HG03565 (cell line): Measurements from ENCODE around the gene ZFYVE27.

ENCODE experiments used
- ATAC-seq: cut with Tn5 transposase; IDR thresholded peaks from one replicate; pipeline ENCODE4 v1.9.1; 2021; ENCODE audit warnings: mild to moderate bottlenecking, moderate library complexity; ENCODE audit not compliant: unreplicated experiment

ZFYVE27 gene

GRCh38 chr10:97766996-97767924 is 30.3 kb downstream of the ZFYVE27 start:
- no peak for ATAC-seq

DNA sequence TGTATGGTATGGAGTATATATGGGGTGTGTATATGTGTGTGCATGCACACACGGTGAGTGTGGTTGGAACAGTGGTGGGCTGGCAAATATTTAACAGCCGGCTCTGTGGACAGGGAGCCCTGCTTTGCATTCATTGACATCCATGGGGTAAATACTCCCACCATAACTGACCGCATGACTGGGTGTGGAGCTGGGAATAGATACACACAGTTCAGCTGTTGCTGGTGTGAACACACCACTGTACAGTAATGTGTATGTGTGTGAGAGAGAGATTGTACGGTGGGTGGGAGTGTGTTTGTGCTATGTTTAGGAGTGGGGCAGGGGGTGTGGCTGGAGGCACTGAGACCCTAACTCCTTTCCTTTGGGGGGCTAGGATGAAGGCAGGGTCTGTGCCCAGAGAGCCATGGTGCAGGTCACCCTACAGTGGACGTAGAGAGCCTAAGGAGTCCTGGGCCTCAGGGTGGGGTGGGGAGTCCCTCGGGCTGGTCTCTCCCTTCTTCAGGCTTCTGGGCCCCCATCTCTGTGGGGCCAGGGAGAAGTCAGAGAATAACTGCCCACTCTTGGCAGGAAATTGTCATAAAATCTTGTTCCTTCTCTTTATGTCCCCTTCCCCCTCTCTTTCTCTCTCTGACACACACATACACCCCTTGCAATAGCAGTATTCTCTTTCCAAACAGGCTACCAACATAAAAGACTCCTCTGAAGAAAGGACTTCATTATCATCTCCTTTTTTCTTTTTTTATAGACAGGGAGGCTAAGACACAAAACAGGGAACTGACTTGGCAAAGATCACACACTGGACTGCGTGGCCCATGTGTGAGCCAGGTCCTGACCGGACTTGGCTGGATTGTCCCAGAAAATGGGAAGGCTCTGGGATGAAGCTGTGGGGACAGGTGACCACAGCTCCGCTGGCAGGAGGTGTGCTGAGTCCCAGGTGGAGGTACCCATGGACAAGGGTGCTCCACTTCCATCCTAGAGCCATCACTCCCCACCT is 31.7 kb downstream of the ZFYVE27 start:
- no peak for ATAC-seq

DNA sequence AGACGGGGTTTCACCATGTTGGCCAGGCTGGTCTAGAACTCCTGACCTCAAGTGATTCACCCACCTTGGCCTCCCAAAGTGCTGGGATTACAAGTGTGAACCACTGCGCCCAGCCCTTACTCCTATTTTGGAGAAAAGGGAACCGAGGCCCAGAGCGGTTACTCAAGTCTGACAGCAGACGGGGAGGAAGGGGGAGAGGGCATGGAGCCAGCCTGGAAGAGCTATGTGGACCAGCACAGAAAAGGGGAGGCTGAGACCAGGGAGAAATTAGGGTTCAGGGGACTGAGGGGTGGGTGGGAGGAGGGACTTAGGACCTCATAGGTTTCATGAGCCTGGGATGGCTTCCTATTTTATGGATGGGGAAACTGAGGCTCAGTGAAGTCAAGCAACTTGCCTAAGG is 33.3 kb downstream of the ZFYVE27 start:
- no peak for ATAC-seq

DNA sequence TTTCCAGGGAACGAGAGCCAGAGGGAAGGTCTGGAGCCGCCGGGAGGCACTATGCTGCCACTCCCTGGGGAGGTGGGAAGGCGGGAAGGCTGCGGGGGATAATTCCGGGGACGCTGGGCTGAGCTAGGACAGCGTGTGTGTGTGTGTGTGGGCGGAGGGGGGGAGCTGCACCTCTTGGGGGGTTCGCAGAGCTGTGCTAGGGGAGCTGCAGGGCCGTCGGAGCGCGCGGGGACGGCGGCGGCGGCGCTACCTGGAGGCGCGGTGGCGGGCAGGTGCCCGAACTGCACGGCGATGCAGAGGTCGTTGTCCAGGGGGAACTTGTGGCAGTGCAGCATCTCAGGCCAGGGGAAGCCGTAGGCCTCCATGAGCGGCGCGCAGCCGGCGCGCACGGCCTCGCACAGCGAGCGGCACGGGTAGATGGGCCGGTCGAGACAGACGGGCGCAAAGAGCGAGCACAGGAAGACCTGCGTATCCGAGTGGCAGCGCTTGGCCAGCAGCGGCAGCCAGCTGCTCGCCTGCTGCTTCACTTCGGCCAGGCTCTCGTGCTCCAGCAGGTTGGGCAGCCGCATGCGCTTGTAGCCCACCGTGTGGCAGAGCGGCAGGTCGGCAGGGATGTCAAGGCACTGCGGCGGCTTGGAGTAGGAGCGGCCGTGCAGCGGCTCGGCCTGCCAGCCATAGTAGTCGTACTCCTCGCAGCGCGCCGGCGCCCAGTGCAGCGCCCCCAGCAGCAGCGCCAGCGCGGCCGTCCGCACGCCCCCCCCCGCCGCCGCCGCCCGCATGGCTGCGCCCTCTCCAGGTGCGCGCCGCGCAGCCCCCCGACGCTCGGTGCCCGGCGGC is 34.3 kb downstream of the ZFYVE27 start:
- ATAC-seq, result no peak

DNA sequence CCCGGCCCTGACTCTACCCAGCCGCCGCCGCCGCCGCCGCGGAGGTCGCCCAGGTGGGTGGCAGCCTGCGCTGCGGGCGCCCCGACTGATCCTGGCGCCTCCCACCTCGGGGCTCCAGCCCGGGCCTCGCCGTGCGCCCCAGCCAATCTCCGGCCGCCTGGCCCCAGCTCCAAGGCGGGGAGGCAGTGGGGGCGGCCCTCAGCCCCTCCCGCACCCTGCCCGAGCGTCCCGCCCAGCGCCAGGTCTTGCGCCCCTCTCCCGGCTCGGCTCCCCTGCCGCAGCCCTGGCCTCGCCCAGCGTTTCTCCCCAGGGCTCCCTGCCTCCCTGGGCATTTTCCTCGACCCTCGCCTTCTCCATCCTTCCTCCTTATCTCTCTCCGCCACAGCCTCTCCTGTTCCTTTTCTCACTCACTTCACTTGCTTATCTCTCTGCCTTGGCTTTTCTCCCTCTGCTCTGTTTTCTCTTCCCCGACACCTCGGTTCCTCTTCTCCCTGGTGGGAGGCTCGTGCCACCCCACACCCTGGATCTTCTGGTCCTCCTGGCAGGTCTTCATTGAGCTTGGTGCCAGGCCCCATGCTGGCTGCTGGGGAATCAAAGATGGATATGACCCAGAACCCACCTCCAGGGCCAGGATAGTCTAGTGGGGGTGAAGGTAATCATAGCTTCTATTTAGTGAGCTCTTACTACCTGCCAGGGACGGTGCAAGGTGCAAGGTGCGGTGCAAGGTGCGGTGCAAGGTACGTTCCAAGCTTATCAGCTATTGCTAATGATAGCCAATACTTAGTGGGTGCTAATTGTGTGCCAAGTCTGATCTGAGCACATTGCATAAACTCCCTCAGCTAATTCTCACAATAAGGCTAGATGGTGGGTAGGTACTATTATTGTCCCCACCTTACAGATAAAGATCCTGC is 35.2 kb downstream of the ZFYVE27 start, which contains the start of gene SFRP5:
Gene SFRP5, minus strand, starts transcription at position 87 of the 911 bp plus-strand sequence. CDS start 166 bp downstream, outside the sequence.
- no peak for ATAC-seq

DNA sequence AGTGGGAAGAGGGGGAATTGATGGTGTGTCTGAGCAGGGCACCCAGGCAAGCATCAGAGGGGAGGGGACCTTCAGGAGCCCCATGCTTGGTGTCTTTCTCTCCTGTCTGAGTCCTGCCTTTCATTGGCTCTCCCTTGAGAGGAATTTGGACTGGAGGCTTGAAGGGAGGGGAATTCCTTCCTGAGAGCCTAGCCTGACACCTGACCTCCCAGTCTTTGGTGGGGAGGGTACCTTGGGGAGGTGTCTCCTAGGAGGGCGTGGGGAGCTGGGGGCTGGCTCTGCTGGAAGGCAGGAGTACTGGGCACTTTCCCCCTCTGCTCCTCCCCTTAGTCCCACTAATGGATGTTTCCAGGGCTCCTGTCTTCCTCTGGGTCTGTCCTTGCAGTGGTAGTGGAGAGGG is 36.2 kb downstream of the ZFYVE27 start:
- ATAC-seq, result no peak

DNA sequence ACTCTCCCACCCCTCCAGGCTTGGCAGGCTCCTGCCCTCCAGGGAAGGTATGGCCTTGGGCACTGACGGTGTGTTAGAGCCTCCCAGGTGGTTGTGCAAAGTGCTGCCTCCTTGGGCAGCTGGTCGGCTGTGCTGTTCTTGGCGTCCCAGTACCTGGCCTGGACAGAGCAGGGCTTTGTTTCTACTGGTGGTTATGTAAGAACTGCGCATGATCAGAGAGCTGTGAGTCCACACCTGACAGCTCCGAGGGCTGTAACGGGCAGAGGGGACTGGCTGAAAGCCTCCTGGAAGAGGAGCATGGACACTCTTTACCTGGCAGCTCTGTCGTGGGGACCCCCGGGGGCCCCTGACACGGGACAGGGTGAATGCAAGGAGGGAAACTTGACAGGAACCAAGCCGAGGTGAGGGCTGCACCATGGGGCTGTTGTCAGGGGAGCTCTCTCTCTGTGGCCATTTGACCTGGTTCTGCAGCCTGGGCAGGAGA is 37.9 kb downstream of the ZFYVE27 start:
- no peak for ATAC-seq

DNA sequence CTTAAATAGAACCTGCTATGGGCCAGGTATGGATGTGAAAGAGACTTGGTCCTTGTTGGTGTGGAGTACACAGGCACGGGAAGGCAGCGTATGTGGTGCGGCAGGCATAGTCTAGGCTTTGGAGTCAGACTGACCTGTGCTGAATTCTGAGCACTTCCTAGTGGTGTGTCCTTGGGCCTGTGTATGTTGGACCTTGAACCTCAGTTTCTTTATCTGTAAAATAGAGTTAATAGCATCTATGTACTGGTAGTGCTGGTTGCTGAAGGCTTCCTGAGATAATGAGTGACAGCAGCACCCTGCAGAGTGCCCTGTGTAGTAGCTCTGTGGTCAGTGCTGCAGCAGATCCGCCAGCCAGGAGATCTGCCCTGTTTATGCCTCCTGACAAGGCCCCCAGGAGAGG is 40.2 kb downstream of the ZFYVE27 start:
- ATAC-seq, result no peak

GRCh38 chr10:97778452-97779302 is 41.7 kb downstream of the ZFYVE27 start:
- no peak for ATAC-seq

GRCh38 chr10:97779492-97779891 is 42.6 kb downstream of the ZFYVE27 start:
- ATAC-seq, result no peak

DNA sequence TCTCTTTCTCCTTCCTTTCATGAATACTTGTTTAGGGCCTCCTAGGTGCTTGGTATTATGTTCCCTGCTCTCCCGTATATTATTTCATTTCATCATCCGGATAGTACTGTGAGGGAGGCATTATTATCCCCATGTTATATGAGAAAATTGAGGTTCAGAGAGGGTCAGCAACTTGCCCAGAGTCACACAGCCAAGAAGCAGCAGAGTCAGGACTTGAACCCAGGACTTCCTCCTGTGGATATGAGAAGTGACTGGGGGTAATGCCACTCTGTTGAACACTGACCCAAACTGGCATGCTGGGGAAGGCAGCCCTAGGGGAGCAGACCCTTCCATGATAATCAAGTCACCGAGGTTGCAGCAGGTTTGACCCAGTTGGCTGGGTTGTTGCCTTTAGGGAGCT is 43.0 kb downstream of the ZFYVE27 start:
- no peak for ATAC-seq

DNA sequence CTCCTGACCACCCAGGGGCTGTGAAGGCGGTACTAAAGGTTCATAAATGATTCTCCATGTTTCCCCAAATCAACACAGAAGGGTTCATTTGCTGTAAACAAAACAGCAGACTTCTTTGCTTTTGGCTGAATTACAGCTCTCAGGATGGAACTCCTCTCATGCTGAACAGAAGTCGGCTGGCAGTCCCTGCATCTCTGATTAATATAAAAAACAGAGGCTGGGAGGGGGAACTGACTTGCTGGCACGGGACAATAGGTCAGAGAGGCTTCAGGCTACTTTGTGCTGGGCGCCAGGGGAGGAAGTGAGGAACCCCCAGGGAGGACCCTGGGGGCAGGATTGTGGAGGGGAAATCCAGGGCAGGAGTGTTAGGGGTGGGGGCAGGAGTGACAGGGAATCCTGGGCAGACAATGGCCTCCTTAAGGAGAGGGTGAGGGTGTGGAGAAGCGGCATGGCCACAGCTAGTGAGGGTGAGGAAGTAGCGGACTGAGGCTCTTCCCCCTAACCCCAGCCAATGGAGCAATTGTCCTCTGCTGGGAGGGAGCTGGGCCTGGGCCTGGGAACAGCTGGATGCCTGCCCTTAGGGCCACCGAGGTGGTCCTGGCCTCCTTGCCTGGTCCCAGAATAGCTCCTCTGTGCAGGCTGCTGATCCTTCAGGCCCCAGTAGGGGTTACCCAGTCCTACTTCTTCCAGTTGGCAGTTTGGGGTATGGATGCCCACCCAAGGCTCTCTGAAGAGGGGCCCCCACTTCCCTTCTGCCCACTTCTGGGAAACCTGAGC is 44.1 kb downstream of the ZFYVE27 start:
- no peak for ATAC-seq

- ATAC-seq, result no peak
Measured at GRCh38 chr10:97781618-97782331, 44.8 kb downstream of the ZFYVE27 start.

- no peak for ATAC-seq
Measured at GRCh38 chr10:97782455-97783228, 45.7 kb downstream of the ZFYVE27 start.

DNA sequence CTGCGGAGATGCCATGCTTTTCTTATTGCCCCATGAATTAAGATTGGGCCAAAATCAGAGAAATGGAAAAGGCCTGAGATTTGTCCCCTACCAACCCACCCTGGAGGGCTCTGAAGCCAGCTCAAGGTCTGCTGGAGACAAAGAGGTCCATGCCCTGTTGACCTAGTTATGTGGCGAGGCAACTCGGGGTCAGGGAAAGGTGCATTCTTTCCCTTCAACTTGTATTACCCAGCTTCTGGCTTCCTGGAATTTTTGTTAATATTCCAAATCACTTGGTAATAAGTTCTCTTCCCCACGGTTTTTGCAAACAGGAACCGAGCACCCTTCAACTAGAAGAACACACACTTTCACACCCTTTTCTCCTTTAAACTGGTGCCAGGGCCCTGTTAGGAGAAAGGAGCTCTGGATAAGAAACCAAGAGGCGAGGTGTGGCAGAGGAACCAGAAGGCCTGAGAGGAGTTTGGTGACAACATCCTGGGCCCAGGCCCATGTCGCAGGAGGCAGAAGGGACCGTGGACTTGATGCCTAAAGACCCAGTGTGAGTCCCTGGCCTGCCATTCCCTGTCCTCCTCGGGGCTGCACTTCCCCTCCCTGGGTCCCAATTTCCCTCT is 47.4 kb downstream of the ZFYVE27 start:
- ATAC-seq, result no peak

DNA sequence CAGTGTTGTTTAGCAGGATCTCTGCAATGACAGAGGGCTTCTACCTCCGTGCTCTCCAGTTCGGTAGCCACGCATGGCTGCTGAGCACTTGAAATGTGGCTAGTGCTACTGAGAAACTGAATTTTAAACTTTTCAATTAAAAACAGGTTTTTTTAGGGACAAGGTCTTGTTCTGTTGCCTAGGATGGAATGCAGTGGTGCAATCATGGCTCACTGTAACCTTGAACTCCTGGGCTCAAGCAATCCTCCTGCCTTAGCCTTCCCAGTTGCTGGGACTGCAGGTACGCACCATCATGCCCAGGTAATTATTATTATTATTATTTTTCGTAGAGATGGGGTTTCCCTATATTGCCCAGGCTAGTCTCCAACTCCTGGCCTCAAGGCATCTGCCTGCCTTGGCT is 48.3 kb downstream of the ZFYVE27 start:
- no peak for ATAC-seq
